GM12801 (cell line): ENCODE measurements around the gene MANSC1.

ENCODE experiments used
- CTCF ChIP-seq: IDR thresholded peaks from one replicate; pipeline ENCODE4 v1.5.1; 2011; ENCODE audit warnings: control low read depth; ENCODE audit not compliant: insufficient read length; ENCODE audit errors: extremely low read depth

The MANSC1 gene

GRCh38 chr12:12336511-12336910 lies 13.5 kb downstream of the MANSC1 start:
- TF ChIP-seq CTCF: no peak

GRCh38 chr12:12336049-12336411 lies 14.0 kb downstream of the MANSC1 start:
- TF ChIP-seq CTCF: no peak

GRCh38 chr12:12334367-12335040 lies 15.5 kb downstream of the MANSC1 start:
- no peak for TF ChIP-seq CTCF

- TF ChIP-seq CTCF: no peak
Measured at GRCh38 chr12:12333407-12334366, 16.4 kb downstream of the MANSC1 start.

- no peak for TF ChIP-seq CTCF
Measured at GRCh38 chr12:12331896-12332295, 18.1 kb downstream of the MANSC1 start.

- TF ChIP-seq CTCF: no peak
Measured at GRCh38 chr12:12331244-12331771, 18.7 kb downstream of the MANSC1 start.

GRCh38 chr12:12327802-12328201 lies 22.2 kb downstream of the MANSC1 start:
- no peak for TF ChIP-seq CTCF
